ENCODE data around the gene EDA.

DNA sequence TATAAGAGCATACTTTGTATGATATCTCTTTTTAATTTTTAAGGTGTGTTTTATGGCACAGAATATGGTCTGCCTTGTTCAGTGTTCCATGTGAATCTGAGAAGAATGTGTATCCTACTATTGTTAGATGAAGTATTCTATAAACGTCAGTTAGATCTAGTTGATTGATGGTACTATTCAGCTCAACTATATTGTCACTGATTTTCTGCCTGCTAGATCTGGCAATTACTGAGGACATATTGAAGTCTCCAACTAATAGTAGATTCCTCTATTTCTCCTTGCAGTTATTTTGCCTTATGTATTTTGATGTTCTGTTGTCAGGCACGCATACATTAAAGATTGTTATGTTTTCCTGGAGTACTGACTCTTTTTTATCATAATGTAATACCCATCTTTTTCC is 394.1 kb downstream of the EDA start:
- TF ChIP-seq, protein P1, sequence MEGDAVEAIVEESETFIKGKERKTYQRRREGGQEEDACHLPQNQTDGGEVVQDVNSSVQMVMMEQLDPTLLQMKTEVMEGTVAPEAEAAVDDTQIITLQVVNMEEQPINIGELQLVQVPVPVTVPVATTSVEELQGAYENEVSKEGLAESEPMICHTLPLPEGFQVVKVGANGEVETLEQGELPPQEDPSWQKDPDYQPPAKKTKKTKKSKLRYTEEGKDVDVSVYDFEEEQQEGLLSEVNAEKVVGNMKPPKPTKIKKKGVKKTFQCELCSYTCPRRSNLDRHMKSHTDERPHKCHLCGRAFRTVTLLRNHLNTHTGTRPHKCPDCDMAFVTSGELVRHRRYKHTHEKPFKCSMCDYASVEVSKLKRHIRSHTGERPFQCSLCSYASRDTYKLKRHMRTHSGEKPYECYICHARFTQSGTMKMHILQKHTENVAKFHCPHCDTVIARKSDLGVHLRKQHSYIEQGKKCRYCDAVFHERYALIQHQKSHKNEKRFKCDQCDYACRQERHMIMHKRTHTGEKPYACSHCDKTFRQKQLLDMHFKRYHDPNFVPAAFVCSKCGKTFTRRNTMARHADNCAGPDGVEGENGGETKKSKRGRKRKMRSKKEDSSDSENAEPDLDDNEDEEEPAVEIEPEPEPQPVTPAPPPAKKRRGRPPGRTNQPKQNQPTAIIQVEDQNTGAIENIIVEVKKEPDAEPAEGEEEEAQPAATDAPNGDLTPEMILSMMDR (conservative IDR thresholded peaks at IDR 0.05) = no peak
- no peak for TF ChIP-seq ZFX (IDR thresholded peaks at IDR 0.05)
